ENCODE measurements around the gene TIGD4. TPM values are rescaled to one million over a fixed set of nuclear protein-coding genes. Genes with fewer than 3 reads are reported as not detected.

TIGD4 gene
- polyA plus RNA-seq, 4 donors = 0.37 to 2.7 (median 0.45) TPM; not detected in 1

DNA sequence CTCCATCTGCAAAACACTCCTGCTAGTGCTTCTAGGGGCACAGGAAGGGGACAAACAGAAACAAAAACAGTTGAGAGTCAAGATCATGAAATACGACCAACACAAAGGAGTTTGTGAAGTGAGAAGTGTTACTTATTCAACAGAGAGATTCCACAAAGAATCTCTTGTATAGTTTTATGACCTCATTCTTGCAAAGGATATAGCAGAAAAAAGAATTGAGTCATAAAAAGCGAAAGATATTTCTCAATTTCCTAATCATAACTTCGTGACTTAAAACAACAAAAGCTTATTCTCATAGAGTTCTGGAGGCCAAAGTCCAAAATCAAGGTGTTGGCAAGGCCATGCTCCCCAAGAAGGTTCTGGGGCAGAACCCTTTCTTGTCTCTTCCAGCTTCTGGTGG is 40.7 kb downstream of the TIGD4 start:
- Histone ChIP-seq H3K36me3 (ENCODE audit: control insufficient read depth in 3 of 3, insufficient read depth in 2 of 3, low read depth in 1 of 3, low read length in 3 of 3) (no peaks in the 10 kb centered on the region), H3K4me1 (ENCODE audit: control insufficient read depth in 3 of 3, insufficient read depth in 2 of 3, low read depth in 1 of 3, low read length in 2 of 3) (peaks cover 0 to 11% (median 0%) of the 10 kb centered on the region in 3 donors), H3K4me3 (ENCODE audit: low read depth in 1 of 3, low read length in 3 of 3) (no peak overlapping the region), H3K9me3 (ENCODE audit: control insufficient read depth in 2 of 2, insufficient read depth in 1 of 2, low read depth in 1 of 2, low read length in 1 of 2) (no peaks in the 10 kb centered on the region), H3K27ac (ENCODE audit: low read depth in 1 of 3, low read length in 2 of 3) (peak overlapping the region in 1 of 3 donors; percentile 24), H3K27me3 (ENCODE audit: control insufficient read depth in 3 of 3, insufficient read depth in 3 of 3, low read length in 3 of 3) (no peaks in the 10 kb centered on the region)
- peak; percentile 21 to 68 for DNase-seq
- WGBS, 3 donors = 14 to 33% (median 24%) methylated on average over 3 of the region's 3 CpGs
- FAIRE-seq = no peak

DNA sequence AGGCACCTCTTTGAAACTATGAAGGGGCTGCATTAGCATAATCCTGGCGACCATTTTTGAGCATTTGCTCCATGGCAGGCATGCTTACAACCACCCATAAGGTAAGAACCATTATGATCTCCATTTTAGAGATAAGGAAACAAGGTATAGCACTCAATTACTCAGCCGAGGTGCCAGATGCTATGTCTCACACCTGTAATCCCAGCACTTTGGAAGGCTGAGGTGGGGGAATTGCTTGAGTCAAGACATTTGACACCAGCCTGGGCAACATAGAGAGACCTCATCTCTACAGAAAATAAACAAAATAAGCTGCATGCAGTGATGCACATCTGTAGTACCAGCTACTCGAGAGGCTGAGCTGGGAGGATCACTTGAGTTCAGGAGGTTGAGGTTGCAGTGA is 43.6 kb downstream of the TIGD4 start:
- no peak overlapping the region for H3K27ac ChIP-seq (ENCODE audit: low read depth in 1 of 3, low read length in 2 of 3)
- 52 to 63% (median 58%) methylated on average over 3 of the region's 3 CpGs for WGBS, 3 donors
- no peak for FAIRE-seq
- no peaks in the 10 kb centered on the region for H3K27me3 ChIP-seq (ENCODE audit: control insufficient read depth in 3 of 3, insufficient read depth in 3 of 3, low read length in 3 of 3)
- DNase-seq = no peak
- no peaks in the 10 kb centered on the region for H3K36me3 ChIP-seq (ENCODE audit: control insufficient read depth in 3 of 3, insufficient read depth in 2 of 3, low read depth in 1 of 3, low read length in 3 of 3)
- no peaks in the 10 kb centered on the region for H3K9me3 ChIP-seq (ENCODE audit: control insufficient read depth in 2 of 2, insufficient read depth in 1 of 2, low read depth in 1 of 2, low read length in 1 of 2)
- peaks cover 0 to 11% (median 0%) of the 10 kb centered on the region in 3 donors for H3K4me1 ChIP-seq (ENCODE audit: control insufficient read depth in 3 of 3, insufficient read depth in 2 of 3, low read depth in 1 of 3, low read length in 2 of 3)
- no peak overlapping the region for H3K4me3 ChIP-seq (ENCODE audit: low read depth in 1 of 3, low read length in 3 of 3)

DNA sequence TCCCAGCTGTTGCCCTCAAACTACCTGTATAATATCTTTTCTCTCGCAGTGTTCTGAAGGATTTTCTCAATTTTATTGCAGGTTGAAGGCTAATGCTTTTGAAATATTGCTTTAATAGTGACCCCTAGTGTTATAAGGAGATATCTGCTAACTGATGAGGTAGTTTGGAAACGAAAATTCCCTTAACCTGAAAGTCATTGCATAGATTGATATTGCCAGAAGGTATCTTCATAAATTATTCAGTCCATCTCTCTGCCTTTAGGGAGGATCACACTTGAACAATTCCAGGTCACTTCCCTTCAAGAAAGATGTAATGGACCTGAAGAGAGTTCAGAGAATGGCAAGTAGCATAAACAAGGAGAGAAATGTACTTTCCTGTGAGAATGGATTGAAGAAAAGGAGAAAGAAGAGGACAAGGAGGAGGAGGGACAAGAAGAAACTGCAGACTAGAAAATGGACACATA is 44.1 kb downstream of the TIGD4 start:
- Histone ChIP-seq H3K4me3 (ENCODE audit: low read depth in 1 of 3, low read length in 3 of 3) (no peak overlapping the region), H3K36me3 (ENCODE audit: control insufficient read depth in 3 of 3, insufficient read depth in 2 of 3, low read depth in 1 of 3, low read length in 3 of 3) (no peaks in the 10 kb centered on the region), H3K4me1 (ENCODE audit: control insufficient read depth in 3 of 3, insufficient read depth in 2 of 3, low read depth in 1 of 3, low read length in 2 of 3) (peaks cover 0 to 11% (median 0%) of the 10 kb centered on the region in 3 donors), H3K27ac (ENCODE audit: low read depth in 1 of 3, low read length in 2 of 3) (no peak overlapping the region), H3K9me3 (ENCODE audit: control insufficient read depth in 2 of 2, insufficient read depth in 1 of 2, low read depth in 1 of 2, low read length in 1 of 2) (no peaks in the 10 kb centered on the region), H3K27me3 (ENCODE audit: control insufficient read depth in 3 of 3, insufficient read depth in 3 of 3, low read length in 3 of 3) (no peaks in the 10 kb centered on the region)
- DNase-seq (peak; percentile 50 to 52), FAIRE-seq (no peak)
- 7 to 16% (median 8%) methylated on average over 2 of the region's 2 CpGs for WGBS, 3 donors

- no peak overlapping the region for H3K4me3 ChIP-seq (ENCODE audit: low read depth in 1 of 3, low read length in 3 of 3)
- DNase-seq (no peak), FAIRE-seq (no peak)
- H3K27ac ChIP-seq (ENCODE audit: low read depth in 1 of 3, low read length in 2 of 3) = no peak overlapping the region
- H3K4me1 ChIP-seq (ENCODE audit: control insufficient read depth in 3 of 3, insufficient read depth in 2 of 3, low read depth in 1 of 3, low read length in 2 of 3) = peaks cover 0 to 11% (median 0%) of the 10 kb centered on the region in 3 donors
- no peaks in the 10 kb centered on the region for H3K9me3 ChIP-seq (ENCODE audit: control insufficient read depth in 2 of 2, insufficient read depth in 1 of 2, low read depth in 1 of 2, low read length in 1 of 2)
- WGBS, 3 donors = 67 to 76% (median 67%) methylated on average over 3 of the region's 3 CpGs
- no peaks in the 10 kb centered on the region for H3K27me3 ChIP-seq (ENCODE audit: control insufficient read depth in 3 of 3, insufficient read depth in 3 of 3, low read length in 3 of 3)
- H3K36me3 ChIP-seq (ENCODE audit: control insufficient read depth in 3 of 3, insufficient read depth in 2 of 3, low read depth in 1 of 3, low read length in 3 of 3) = no peaks in the 10 kb centered on the region
Observed at GRCh38 chr4:152734699-152735050, 44.9 kb downstream of the TIGD4 start.

DNA sequence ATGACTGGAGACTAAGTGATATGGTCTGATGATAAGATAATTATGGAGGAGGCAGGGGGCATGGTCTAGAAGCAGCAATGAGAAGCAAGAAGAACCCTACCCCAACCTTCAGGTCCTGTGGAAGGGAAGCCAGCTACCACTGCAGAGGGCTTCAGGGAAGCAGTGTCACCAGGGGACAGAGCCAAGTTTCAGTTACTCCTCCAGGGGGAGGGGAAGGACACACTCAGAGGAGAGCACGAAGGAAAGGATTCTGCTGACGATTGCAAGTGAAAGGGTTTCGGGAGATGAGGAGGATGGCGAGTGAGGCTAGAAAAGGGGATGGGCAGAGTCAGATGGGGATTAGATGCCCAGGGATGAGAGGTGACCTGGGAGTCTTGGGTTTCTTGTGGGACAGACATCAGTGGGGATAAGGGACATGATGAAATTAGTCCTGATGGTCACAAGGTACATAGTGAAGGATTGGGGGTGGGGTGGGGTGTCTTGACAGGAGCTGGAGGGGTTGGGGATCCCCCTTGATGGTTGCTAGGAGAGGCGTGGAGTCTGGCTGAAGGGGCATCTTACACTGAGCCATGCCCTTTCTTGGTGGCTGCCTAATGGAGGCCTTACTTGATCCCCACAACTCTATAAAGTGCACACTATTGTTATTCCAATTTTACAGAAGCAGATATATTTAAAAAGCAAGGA is 45.4 kb downstream of the TIGD4 start:
- no peak for FAIRE-seq
- Histone ChIP-seq H3K27me3 (ENCODE audit: control insufficient read depth in 3 of 3, insufficient read depth in 3 of 3, low read length in 3 of 3) (no peaks in the 10 kb centered on the region), H3K9me3 (ENCODE audit: control insufficient read depth in 2 of 2, insufficient read depth in 1 of 2, low read depth in 1 of 2, low read length in 1 of 2) (no peaks in the 10 kb centered on the region), H3K4me1 (ENCODE audit: control insufficient read depth in 3 of 3, insufficient read depth in 2 of 3, low read depth in 1 of 3, low read length in 2 of 3) (peaks cover 0 to 9% (median 0%) of the 10 kb centered on the region in 3 donors), H3K27ac (ENCODE audit: low read depth in 1 of 3, low read length in 2 of 3) (no peak overlapping the region), H3K4me3 (ENCODE audit: low read depth in 1 of 3, low read length in 3 of 3) (no peak overlapping the region), H3K36me3 (ENCODE audit: control insufficient read depth in 3 of 3, insufficient read depth in 2 of 3, low read depth in 1 of 3, low read length in 3 of 3) (no peaks in the 10 kb centered on the region)
- WGBS, 3 donors = 77 to 93% (median 78%) methylated on average over 5 of the region's 5 CpGs
- no peak for DNase-seq

DNA sequence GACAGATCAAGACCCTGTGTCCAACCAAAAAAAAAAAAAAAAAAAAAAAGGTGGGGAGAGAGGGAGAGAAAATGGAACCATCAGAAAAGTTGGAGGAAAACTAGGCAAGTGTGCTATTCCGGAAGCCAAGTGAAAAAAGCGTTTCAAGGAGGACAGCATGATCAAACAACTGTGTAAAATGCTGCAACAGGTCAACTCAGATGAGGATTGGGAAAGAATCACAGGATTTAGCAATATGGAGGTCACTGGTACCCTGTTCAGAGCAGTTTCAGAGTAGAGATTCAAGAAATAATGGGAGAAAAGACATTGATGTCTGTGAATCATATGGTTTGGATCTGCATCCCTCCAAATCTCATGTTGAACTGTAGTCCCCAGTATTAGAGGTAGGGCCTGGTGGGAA is 47.5 kb downstream of the TIGD4 start:
- Histone ChIP-seq H3K4me1 (ENCODE audit: control insufficient read depth in 3 of 3, insufficient read depth in 2 of 3, low read depth in 1 of 3, low read length in 2 of 3) (no peaks in the 10 kb centered on the region), H3K9me3 (ENCODE audit: control insufficient read depth in 2 of 2, insufficient read depth in 1 of 2, low read depth in 1 of 2, low read length in 1 of 2) (no peaks in the 10 kb centered on the region), H3K36me3 (ENCODE audit: control insufficient read depth in 3 of 3, insufficient read depth in 2 of 3, low read depth in 1 of 3, low read length in 3 of 3) (no peaks in the 10 kb centered on the region), H3K27ac (ENCODE audit: low read depth in 1 of 3, low read length in 2 of 3) (no peak overlapping the region), H3K4me3 (ENCODE audit: low read depth in 1 of 3, low read length in 3 of 3) (no peak overlapping the region), H3K27me3 (ENCODE audit: control insufficient read depth in 3 of 3, insufficient read depth in 3 of 3, low read length in 3 of 3) (no peaks in the 10 kb centered on the region)
- FAIRE-seq (no peak), DNase-seq (no peak)
- WGBS, 3 donors = 92 to 98% (median 96%) methylated on average over 2 of the region's 2 CpGs

DNA sequence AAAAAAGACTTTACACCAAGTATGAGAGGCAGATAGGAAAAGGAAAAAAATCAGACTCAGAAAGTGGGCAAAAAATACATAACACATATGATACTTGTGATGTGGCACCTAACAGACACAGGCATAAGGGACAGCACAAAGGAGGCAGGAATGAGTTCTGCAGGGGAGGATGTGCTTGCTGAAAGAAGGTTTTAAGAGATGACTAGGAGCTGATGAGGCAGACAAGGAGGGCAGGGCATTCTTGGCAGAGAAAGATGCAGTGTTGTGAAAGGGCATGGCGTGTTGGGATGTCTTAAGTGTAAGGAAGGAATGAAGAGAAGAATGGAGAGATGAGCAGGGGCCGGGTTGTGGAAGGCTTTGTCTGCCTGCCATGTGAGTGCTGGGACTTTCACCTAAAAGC is 50.1 kb downstream of the TIGD4 start:
- Histone ChIP-seq H3K27ac (ENCODE audit: low read depth in 1 of 3, low read length in 2 of 3) (no peak overlapping the region), H3K4me3 (ENCODE audit: low read depth in 1 of 3, low read length in 3 of 3) (no peak overlapping the region), H3K4me1 (ENCODE audit: control insufficient read depth in 3 of 3, insufficient read depth in 2 of 3, low read depth in 1 of 3, low read length in 2 of 3) (no peaks in the 10 kb centered on the region), H3K27me3 (ENCODE audit: control insufficient read depth in 3 of 3, insufficient read depth in 3 of 3, low read length in 3 of 3) (no peaks in the 10 kb centered on the region), H3K9me3 (ENCODE audit: control insufficient read depth in 2 of 2, insufficient read depth in 1 of 2, low read depth in 1 of 2, low read length in 1 of 2) (no peaks in the 10 kb centered on the region), H3K36me3 (ENCODE audit: control insufficient read depth in 3 of 3, insufficient read depth in 2 of 3, low read depth in 1 of 3, low read length in 3 of 3) (no peaks in the 10 kb centered on the region)
- DNase-seq (no peak), FAIRE-seq (no peak)
- 36 to 41% (median 36%) methylated on average over 2 of the region's 2 CpGs for WGBS, 3 donors

DNA sequence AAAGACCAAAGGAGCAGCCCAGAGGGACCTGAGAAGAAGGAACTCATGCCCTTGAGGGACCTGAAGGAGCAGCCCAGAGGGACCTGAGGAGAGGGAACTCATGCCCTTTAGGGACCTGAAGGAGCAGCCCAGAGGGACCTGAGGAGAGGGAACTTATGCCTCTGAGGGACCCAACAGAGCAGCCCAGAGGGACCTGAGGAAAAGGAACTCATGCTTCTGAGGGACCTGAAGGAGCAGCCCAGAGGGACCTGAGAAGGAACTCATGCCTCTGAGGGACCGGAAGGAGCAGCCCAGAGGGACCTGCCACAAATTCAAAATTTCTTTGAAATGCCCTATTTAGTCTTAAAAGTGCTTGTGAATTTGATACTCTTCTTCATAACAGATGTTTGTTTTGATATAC is 51.2 kb downstream of the TIGD4 start:
- H3K9me3 ChIP-seq (ENCODE audit: control insufficient read depth in 2 of 2, insufficient read depth in 1 of 2, low read depth in 1 of 2, low read length in 1 of 2) = no peaks in the 10 kb centered on the region
- no peak overlapping the region for H3K4me3 ChIP-seq (ENCODE audit: low read depth in 1 of 3, low read length in 3 of 3)
- FAIRE-seq = no peak
- H3K27ac ChIP-seq (ENCODE audit: low read depth in 1 of 3, low read length in 2 of 3) = no peak overlapping the region
- no peaks in the 10 kb centered on the region for H3K4me1 ChIP-seq (ENCODE audit: control insufficient read depth in 3 of 3, insufficient read depth in 2 of 3, low read depth in 1 of 3, low read length in 2 of 3)
- H3K36me3 ChIP-seq (ENCODE audit: control insufficient read depth in 3 of 3, insufficient read depth in 2 of 3, low read depth in 1 of 3, low read length in 3 of 3) = no peaks in the 10 kb centered on the region
- 89 to 94% (median 92%) methylated on average over 1 of the region's 1 CpG for WGBS, 3 donors
- DNase-seq = no peak
- H3K27me3 ChIP-seq (ENCODE audit: control insufficient read depth in 3 of 3, insufficient read depth in 3 of 3, low read length in 3 of 3) = no peaks in the 10 kb centered on the region

DNA sequence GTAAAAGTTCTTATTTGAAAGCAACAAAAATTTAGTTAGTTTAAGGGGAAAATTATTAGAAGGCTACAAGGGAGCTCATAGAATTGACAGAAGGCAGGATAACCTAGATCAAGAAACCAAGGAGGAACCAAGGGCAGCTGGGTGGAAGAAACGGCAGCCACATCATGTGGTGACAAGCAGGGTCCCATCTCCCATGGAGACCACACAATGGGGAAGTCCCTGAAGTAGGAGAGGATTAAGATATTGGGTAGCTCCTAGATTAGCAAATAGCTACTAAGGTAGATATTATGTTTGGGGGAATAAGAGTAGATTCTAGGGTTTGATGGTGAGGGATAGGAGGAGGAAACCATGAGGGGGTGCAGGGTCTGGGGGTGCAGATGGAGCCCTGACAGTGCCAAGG is 51.7 kb downstream of the TIGD4 start:
- FAIRE-seq (no peak), DNase-seq (no peak)
- H3K9me3 ChIP-seq (ENCODE audit: control insufficient read depth in 2 of 2, insufficient read depth in 1 of 2, low read depth in 1 of 2, low read length in 1 of 2) = no peaks in the 10 kb centered on the region
- no peaks in the 10 kb centered on the region for H3K27me3 ChIP-seq (ENCODE audit: control insufficient read depth in 3 of 3, insufficient read depth in 3 of 3, low read length in 3 of 3)
- H3K36me3 ChIP-seq (ENCODE audit: control insufficient read depth in 3 of 3, insufficient read depth in 2 of 3, low read depth in 1 of 3, low read length in 3 of 3) = no peaks in the 10 kb centered on the region
- 49 to 67% (median 60%) methylated on average over 1 of the region's 1 CpG for WGBS, 3 donors
- no peak overlapping the region for H3K27ac ChIP-seq (ENCODE audit: low read depth in 1 of 3, low read length in 2 of 3)
- no peaks in the 10 kb centered on the region for H3K4me1 ChIP-seq (ENCODE audit: control insufficient read depth in 3 of 3, insufficient read depth in 2 of 3, low read depth in 1 of 3, low read length in 2 of 3)
- no peak overlapping the region for H3K4me3 ChIP-seq (ENCODE audit: low read depth in 1 of 3, low read length in 3 of 3)

Measured in small intestine (tissue), 7 donors.